GM18505 (cell line): Measurements from ENCODE around the gene SVOP.

Experiments used
- ATAC-seq: cut with Tn5 transposase; IDR thresholded peaks from one replicate; pipeline ENCODE4 v1.9.1; 2021; ENCODE audit not compliant: unreplicated experiment
- POLR2A ChIP-seq: IDR thresholded peaks from 4 replicates; pipeline ENCODE4 v1.6.1; 2011; ENCODE audit warnings: borderline replicate concordance; ENCODE audit not compliant: insufficient read depth, insufficient read length; ENCODE audit errors: extremely low read depth

Gene SVOP

DNA sequence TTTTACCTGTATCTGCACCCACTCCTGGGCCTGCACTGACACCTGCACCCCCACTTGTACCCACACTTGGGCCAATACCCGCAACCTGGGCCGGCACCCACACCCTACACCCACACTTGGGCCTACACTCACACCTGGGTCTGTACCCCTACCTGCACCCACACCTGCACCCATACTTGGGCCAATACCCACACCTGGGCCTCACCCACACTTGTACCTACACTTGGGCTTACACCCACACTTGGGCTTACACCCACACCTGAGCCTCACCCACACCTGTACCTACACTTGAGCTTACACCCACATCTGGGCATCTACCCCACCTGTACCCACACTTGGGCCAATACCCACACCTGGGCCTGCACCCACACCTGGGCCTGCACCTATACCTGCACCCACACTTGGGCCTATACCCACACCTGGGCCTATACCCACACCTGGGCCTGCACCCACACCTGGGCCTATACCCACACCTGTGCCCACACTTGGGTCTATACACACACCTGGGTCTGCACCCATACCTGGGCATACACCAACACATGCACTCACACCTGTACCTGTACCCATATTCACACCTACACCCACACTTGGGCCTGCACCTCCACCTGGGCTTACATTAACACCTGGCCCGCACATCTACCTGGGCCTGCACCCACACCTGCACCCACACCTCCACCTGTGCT is 101.8 kb downstream of the SVOP start:
- ATAC-seq, result no peak

GRCh38 chr12:108918206-108918605 is 102.7 kb downstream of the SVOP start:
- no peak for ATAC-seq
- no peak for TF ChIP-seq POLR2A

More for the DNA sequence above, 101.8 kb downstream of the SVOP start:
- no peak for TF ChIP-seq POLR2A

DNA sequence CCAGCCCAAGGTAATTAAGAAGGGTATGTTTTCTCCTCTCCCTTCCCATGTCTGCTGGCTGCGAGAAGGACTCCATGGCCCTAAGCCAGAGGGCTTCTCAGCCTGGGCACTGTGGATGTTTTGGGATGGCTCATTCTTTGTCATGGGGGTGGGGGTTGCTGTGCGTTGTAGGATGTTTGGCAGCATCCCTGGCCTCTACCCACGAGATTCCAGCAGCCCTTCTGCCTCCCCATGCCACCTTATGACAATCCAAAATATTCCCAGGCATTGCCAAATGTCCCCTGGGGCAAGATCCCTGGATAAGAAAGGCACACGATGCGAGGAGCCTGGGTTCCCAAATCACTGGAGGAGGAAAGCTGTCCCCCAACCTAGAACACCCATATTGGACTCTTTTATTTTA is 104.5 kb downstream of the SVOP start:
- TF ChIP-seq POLR2A, result no peak
- no peak for ATAC-seq

- no peak for TF ChIP-seq POLR2A
- no peak for ATAC-seq
These were observed 105.2 kb downstream of the SVOP start for GRCh38 chr12:108915632-108916133.

DNA sequence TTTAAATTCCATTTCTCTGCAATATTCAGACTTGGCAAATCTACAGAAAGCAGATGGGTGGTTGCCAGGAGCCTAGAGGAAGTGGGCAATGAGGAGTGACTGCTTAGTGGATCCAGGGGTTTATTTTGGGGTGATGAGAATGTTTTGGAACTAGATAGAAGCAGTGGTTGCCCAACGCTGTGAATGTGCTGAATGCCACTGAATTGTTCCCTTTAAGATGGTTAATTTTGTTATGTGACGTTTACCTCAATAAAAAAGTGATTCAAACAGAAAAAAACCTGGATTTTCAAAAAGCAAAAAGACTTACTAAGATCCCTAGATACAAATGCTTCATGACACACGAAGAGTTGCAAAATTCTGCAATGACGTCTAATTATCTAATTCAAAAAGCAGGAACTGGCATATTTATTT is 106.7 kb downstream of the SVOP start:
- no peak for TF ChIP-seq POLR2A
- no peak for ATAC-seq

GRCh38 chr12:108912361-108912760 is 108.5 kb downstream of the SVOP start:
- no peak for TF ChIP-seq POLR2A
- no peak for ATAC-seq

DNA sequence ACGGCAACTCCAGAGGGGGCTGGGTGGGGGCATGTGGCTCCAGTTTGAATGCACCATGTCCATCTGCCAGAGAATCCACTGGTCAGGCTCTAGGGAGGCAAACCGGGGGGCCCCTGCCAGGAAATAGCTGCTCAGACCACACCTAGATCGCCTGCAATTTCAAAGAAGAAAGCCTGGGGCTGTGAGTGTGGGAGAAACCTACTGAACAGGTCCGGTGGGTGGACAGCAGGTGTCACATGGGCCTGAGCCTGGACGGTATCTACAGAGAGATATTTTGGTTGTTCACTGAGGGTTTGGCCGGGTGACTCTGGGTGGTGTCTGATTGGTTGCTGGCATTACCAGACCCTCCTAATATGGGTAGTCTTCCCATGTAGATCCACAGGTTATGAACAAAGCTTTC is 109.0 kb downstream of the SVOP start:
- no peak for TF ChIP-seq POLR2A
- ATAC-seq, result no peak

DNA sequence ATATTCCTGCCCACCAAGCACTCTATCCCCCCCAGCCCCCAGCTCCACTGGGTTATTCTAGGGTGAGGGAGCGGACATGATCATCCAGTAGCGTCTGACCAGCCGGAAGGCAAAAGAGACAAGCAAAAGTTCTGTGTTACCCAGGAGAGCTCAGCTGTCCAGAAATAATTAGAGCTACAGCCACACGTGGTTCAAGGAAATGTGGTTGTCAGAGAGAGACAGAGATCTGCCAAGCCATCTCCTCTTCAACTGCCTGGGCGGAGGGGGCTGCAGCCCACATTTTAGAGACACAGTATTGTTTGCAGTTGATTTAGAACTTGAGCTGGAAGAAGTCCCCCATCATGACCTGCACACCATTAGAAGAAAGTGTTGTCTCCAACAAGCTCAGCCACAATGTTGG is 110.5 kb downstream of the SVOP start:
- ATAC-seq, result no peak
- no peak for TF ChIP-seq POLR2A

GRCh38 chr12:108907839-108908351 is 113.0 kb downstream of the SVOP start:
- ATAC-seq, result no peak

DNA sequence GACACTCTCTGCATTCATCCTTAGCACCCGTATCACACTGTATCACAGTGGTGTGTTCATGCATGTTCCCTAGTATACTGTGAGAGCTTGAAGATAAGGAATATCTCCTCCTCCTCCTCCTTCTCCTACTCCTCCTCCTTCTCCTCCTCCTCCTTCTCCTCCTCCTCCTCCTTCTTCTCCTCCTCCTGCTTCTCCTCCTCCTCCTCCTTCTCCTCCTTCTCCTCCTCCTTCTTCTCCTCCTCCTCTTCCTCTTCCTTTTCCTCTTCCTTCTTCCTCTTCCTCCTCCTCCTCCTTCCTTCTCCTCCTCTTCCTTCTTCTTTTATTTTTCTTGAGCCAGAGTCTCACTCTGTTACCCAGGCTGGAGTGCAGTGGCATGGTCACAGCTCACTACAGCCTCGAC is 113.9 kb downstream of the SVOP start:
- no peak for ATAC-seq
- TF ChIP-seq POLR2A, result no peak

More at GRCh38 chr12:108907839-108908351, 113.0 kb downstream of the SVOP start:
- TF ChIP-seq POLR2A, result no peak

DNA sequence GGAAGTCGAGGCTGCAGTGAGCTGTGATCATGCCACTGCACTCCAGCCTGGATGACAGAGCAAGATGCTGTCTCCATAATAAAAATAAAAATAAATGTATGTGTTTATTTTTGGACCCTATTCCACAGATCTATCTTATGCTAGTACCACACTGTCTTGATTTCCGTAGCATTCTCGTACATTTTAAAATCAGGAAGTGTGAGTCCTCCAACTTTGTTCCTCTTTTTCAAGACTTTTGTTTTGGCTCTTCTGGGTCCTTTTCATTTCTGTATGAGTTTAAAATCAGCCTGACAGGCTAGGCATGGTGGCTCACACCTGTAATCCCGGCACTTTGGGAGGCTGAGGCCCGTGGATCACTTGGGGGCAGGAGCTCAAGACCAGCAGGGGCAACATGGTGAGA is 115.1 kb downstream of the SVOP start:
- no peak for ATAC-seq
- TF ChIP-seq POLR2A, result no peak

DNA sequence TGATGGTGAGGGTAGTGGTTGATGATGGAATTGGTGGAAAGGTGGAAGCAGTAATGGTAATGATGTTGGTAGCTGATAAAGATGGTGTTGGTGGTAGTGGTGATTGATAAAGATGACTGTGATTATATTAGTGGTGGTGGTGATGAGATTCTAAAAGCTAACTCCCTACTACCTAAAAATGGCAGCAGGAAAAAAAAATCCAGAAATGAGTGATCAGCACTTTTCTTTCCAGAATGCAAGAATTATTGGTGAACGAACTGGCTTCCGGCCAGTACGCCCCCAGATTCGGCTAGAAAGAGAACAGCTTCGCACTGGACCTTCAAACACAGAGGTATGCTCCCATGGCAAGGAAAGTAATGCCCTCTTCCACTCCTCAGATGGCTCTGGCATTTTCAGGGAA is 121.7 kb downstream of the SVOP start:
- TF ChIP-seq POLR2A, result no peak
- no peak for ATAC-seq

- no peak for ATAC-seq
These were observed 124.1 kb downstream of the SVOP start for GRCh38 chr12:108896817-108897216.

DNA sequence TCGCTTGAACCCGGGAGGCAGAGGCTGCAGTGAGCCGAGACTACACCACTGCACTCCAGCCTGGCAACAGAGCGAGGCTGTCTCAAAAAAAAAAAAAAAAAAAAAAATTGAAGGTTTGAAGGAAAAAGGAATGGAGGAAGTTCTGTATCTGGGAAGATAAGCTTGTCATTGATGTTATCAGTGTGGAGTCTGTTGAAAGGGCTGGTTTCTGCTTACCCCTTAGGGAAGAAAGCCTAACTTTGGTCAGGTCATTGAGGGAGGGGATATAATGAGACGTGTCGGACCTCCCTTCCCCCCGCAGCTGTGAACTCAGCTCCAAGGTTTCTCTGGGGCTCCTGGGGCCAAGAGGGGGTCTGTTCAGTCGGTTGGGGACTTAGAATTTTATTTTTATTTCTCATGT is 124.5 kb downstream of the SVOP start:
- no peak for TF ChIP-seq POLR2A
- no peak for ATAC-seq

More at GRCh38 chr12:108896817-108897216, 124.1 kb downstream of the SVOP start:
- TF ChIP-seq POLR2A, result no peak

GRCh38 chr12:108895220-108895802 is 125.6 kb downstream of the SVOP start:
- TF ChIP-seq POLR2A, result no peak
- no peak for ATAC-seq

DNA sequence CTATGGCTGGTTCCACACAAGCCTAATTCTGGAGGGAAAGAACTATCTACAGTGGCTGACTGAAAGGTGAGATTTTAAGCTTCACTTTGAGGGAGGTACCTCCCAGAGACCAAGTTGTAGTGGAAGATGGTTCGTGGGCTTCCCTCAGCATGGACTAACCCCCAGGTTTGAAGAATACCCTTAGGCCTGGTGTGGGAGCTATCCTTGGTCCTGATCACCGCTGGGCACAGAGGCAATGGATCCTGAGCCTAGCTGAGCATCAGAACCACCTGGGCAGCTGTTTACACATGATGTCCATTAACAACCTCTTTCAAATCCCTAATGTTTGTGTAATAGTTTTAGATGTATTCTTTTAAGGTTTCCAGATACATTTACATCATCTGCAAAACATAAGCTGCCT is 130.7 kb downstream of the SVOP start:
- ATAC-seq, result no peak
- no peak for TF ChIP-seq POLR2A
